H9 (cell line): ENCODE measurements around the gene ICAM4. TPM values are rescaled to one million over a fixed set of nuclear protein-coding genes. Genes with fewer than 3 reads are reported as not detected.

Experiments
- DNase-seq: peaks from one replicate; pipeline ENCODE4 v3.0.0-alpha.2; 2017
- H2AFZ ChIP-seq: one replicate; pipeline ENCODE4 v1.6.1; 2013; ENCODE audit warnings: mild to moderate bottlenecking, low read length, control low read depth, moderate library complexity
- H2AK5ac ChIP-seq: 2 replicates; pipeline ENCODE4 v1.6.1; 2013; ENCODE audit warnings: low read length, control low read depth, mixed read lengths; ENCODE audit not compliant: insufficient read length
- H2BK120ac ChIP-seq: one replicate; pipeline ENCODE4 v1.6.1; 2013; ENCODE audit warnings: low read depth, mild to moderate bottlenecking, low read length, control low read depth, inconsistent platforms; ENCODE audit not compliant: poor library complexity, severe bottlenecking
- H2BK12ac ChIP-seq: 2 replicates; pipeline ENCODE4 v1.6.1; 2013; ENCODE audit warnings: low read length, control low read depth, mixed read lengths, low read depth; ENCODE audit not compliant: insufficient read length
- H2BK15ac ChIP-seq: 2 replicates; pipeline ENCODE4 v1.6.1; 2013; ENCODE audit warnings: low read depth, low read length, control low read depth
- H2BK20ac ChIP-seq: one replicate; pipeline ENCODE4 v1.6.1; 2013; ENCODE audit warnings: low read depth, mild to moderate bottlenecking, low read length, control low read depth, inconsistent platforms; ENCODE audit not compliant: poor library complexity, severe bottlenecking
- H2BK5ac ChIP-seq: 2 replicates; pipeline ENCODE4 v1.6.1; 2013; ENCODE audit warnings: low read length, control low read depth, mixed read lengths; ENCODE audit not compliant: insufficient read length
- H3K14ac ChIP-seq: 2 replicates; pipeline ENCODE4 v1.6.1; 2013; ENCODE audit warnings: low read length, control low read depth; ENCODE audit not compliant: insufficient read depth
- H3K18ac ChIP-seq: 2 replicates; pipeline ENCODE4 v1.6.1; 2013; ENCODE audit warnings: low read depth, mild to moderate bottlenecking, mixed read lengths, low read length, control low read depth; ENCODE audit not compliant: insufficient read length
- H3K23ac ChIP-seq: 2 replicates; pipeline ENCODE4 v1.6.1; 2013; ENCODE audit warnings: low read length, control low read depth, mixed read lengths, low read depth; ENCODE audit not compliant: insufficient read length
- H3K23me2 ChIP-seq: 2 replicates; pipeline ENCODE4 v1.6.1; 2013; ENCODE audit warnings: low read depth, mild to moderate bottlenecking, mixed read lengths, low read length, control low read depth; ENCODE audit not compliant: insufficient read length, poor library complexity, severe bottlenecking
- H3K27ac ChIP-seq: 2 replicates; pipeline ENCODE4 v1.5.1; 2013; ENCODE audit warnings: low read length, control low read depth, mixed read lengths, low read depth; ENCODE audit not compliant: insufficient read length
- H3K27me3 ChIP-seq: 2 replicates; pipeline ENCODE4 v1.6.1; 2013; ENCODE audit warnings: low read length, control low read depth, inconsistent platforms; ENCODE audit not compliant: insufficient read depth
- H3K4ac ChIP-seq: 2 replicates; pipeline ENCODE4 v1.6.1; 2013; ENCODE audit warnings: low read depth, mild to moderate bottlenecking, control low read depth, inconsistent platforms, low read length, moderate library complexity
- H3K4me1 ChIP-seq: 2 replicates; pipeline ENCODE4 v1.6.1; 2013; ENCODE audit warnings: low read length, control low read depth, inconsistent platforms; ENCODE audit not compliant: insufficient read depth
- H3K4me2 ChIP-seq: 2 replicates; pipeline ENCODE4 v1.6.1; 2013; ENCODE audit warnings: low read length, control low read depth, mixed read lengths; ENCODE audit not compliant: insufficient read length, insufficient read depth
- H3K56ac ChIP-seq: 2 replicates; pipeline ENCODE4 v1.6.1; 2013; ENCODE audit warnings: low read depth, mild to moderate bottlenecking, mixed read lengths, low read length, control low read depth; ENCODE audit not compliant: insufficient read length
- H3K79me1 ChIP-seq: 2 replicates; pipeline ENCODE4 v1.6.1; 2013; ENCODE audit warnings: low read depth, mild to moderate bottlenecking, moderate library complexity, low read length, control low read depth, inconsistent platforms; ENCODE audit not compliant: insufficient read depth, poor library complexity, severe bottlenecking
- H3K79me2 ChIP-seq: 2 replicates; pipeline ENCODE4 v1.6.1; 2013; ENCODE audit warnings: low read length, control low read depth, inconsistent platforms; ENCODE audit not compliant: insufficient read depth
- H3K9ac ChIP-seq: 2 replicates; pipeline ENCODE4 v1.6.1; 2013; ENCODE audit warnings: low read length, control low read depth, mixed read lengths; ENCODE audit not compliant: insufficient read length; ENCODE audit errors: extremely low read depth
- H3K9me3 ChIP-seq: one replicate; pipeline ENCODE4 v1.6.1; 2013; ENCODE audit warnings: low read depth, low read length, inconsistent platforms; ENCODE audit not compliant: control insufficient read depth
- H3T11ph ChIP-seq: one replicate; pipeline ENCODE4 v1.6.1; 2013; ENCODE audit warnings: mild to moderate bottlenecking, low read length, control low read depth, inconsistent platforms
- H4K20me1 ChIP-seq: one replicate; pipeline ENCODE4 v1.6.1; 2013; ENCODE audit not compliant: control insufficient read depth, insufficient read length, insufficient read depth
- H4K5ac ChIP-seq: 2 replicates; pipeline ENCODE4 v1.6.1; 2013; ENCODE audit warnings: low read depth, mild to moderate bottlenecking, mixed read lengths, low read length, control low read depth; ENCODE audit not compliant: insufficient read length
- H4K8ac ChIP-seq: replicated peaks from 2 replicates; pipeline ENCODE4 v1.6.1; 2013; ENCODE audit warnings: low read length, control low read depth, mixed read lengths, low read depth; ENCODE audit not compliant: insufficient read length
- H4K91ac ChIP-seq: 2 replicates; pipeline ENCODE4 v1.6.1; 2013; ENCODE audit warnings: low read depth, mild to moderate bottlenecking, moderate library complexity, mixed read lengths, low read length, control low read depth; ENCODE audit not compliant: insufficient read length
- H3K27ac Mint-ChIP-seq, 3 experiments: 2 replicates in 2 of 3; 3 replicates in 1 of 3; pipeline ENCODE4 v1.8.0; 2020 to 2021; ENCODE audit warnings: mixed read lengths in 3 of 3, mild to moderate bottlenecking in 1 of 3, moderate library complexity in 1 of 3
- H3K27me3 Mint-ChIP-seq: 2 replicates; pipeline ENCODE4 v1.8.0; 2021; ENCODE audit warnings: low read depth, mild to moderate bottlenecking, moderate library complexity, mixed read lengths
- H3K36me3 Mint-ChIP-seq, 3 experiments: 2 replicates in 2 of 3; 3 replicates in 1 of 3; pipeline ENCODE4 v1.8.0; 2020 to 2021; ENCODE audit warnings: low read depth in 3 of 3, mixed read lengths in 3 of 3; ENCODE audit not compliant: insufficient read depth in 1 of 3
- H3K4me1 Mint-ChIP-seq, 2 experiments: 2 replicates each; pipeline ENCODE4 v1.8.0; 2020; ENCODE audit warnings: mixed read lengths in 2 of 2
- H3K4me3 Mint-ChIP-seq, 2 experiments: 2 replicates in 1 of 2; 3 replicates in 1 of 2; pipeline ENCODE4 v1.8.0; 2020 to 2021; ENCODE audit warnings: mild to moderate bottlenecking in 2 of 2, mixed read lengths in 2 of 2, moderate library complexity in 1 of 2
- H3K9me3 Mint-ChIP-seq, 2 experiments: 2 replicates in 1 of 2; 3 replicates in 1 of 2; pipeline ENCODE4 v1.8.0; 2020; ENCODE audit warnings: mild to moderate bottlenecking in 2 of 2, mixed read lengths in 2 of 2, moderate library complexity in 1 of 2
- CTCF ChIP-seq: fragments of 200-600 bp; sonication (generic); conservative IDR thresholded peaks from 3 replicates; pipeline ENCODE4 v1.8.0; 2021; ENCODE audit warnings: antibody characterized with exemption, mild to moderate bottlenecking
- WGBS: extraction: QIAGEN DNeasy Blood & Tissue Kit; methylation state at CpG from one replicate; pipeline ENCODE4 v1.1.7; 2013; ENCODE audit warnings: missing lambda C conversion rate, low lambda C conversion rate, mixed read lengths; ENCODE audit not compliant: insufficient read length; ENCODE audit errors: extremely low coverage; 5-methylcytosine and 5-hydroxymethylcytosine counted together
- total RNA-seq: library from RNA; stranded (reverse); gene quantifications from 2 replicates; pipeline ENCODE4 v1.2.1, GENCODE V29; 2021

The ICAM4 gene
- total RNA-seq, 1 experiment from 2014 or later, result 1.1 TPM

GRCh38 chr19:10305139-10305806 lies 18.5 kb downstream of the ICAM4 start:
- Histone ChIP-seq H3K4ac (no peak overlapping the region), H3K18ac (no peak overlapping the region), H2BK120ac (no peak overlapping the region), H2AFZ (no peak overlapping the region), H3T11ph (no peak overlapping the region), H3K23me2 (no peaks in the 10 kb centered on the region), H3K4me2 (no peak overlapping the region), H3K9me3 (no peaks in the 10 kb centered on the region), H3K9ac (no peak overlapping the region), H2BK20ac (no peak overlapping the region), H2BK12ac (no peak overlapping the region), H2AK5ac (no peak overlapping the region), H3K79me1 (no peaks in the 10 kb centered on the region), H2BK5ac (no peak overlapping the region), H3K56ac (no peak overlapping the region), H3K23ac (no peak overlapping the region), H2BK15ac (no peak overlapping the region), H3K14ac (no peak overlapping the region), H4K8ac (no peak overlapping the region), H4K5ac (no peak overlapping the region), H3K27me3 (no peaks in the 10 kb centered on the region), H3K4me1 (no peaks in the 10 kb centered on the region), H4K91ac (no peak overlapping the region), H3K27ac (no peak overlapping the region), H3K79me2 (no peaks in the 10 kb centered on the region), H4K20me1 (no peaks in the 10 kb centered on the region)
- Mint-ChIP-seq H3K36me3 (peaks cover 4 to 15% (median 5%) of the 10 kb centered on the region in 3 experiments; a peak in 4 of 7 replicates), H3K4me3 (no peak overlapping the region), H3K27ac (peak overlapping the region in 1 of 3 experiments; percentile 27; a peak in 2 of 7 replicates), H3K9me3 (no peaks in the 10 kb centered on the region), H3K4me1 (0 out of 4 replicates have a peak, but pooled peaks cover 0 to 4% of the 10 kb centered on the region in 2 experiments), H3K27me3 (peaks cover 9% of the 10 kb centered on the region)
- no peak for TF ChIP-seq CTCF
- no CpG with 5 or more reads among the region's 17 CpGs for WGBS
- DNase-seq, result no peak
